G401.6 (cell line): ENCODE measurements around the gene GRIK2.
"Not testable (repeated sequence)": the region's sequence is repeated elsewhere in the genome, so short reads cannot be mapped to it uniquely, and the experiment has no call there.

Source experiments
- FAIRE-seq: peaks from 2 replicates; lab custom pipeline; 2012; peaks lifted over from hg19 to GRCh38; lab: Jason Lieb, UNC

The GRIK2 gene

GRCh38 chr6:102028176-102028575 is 634.7 kb downstream of the GRIK2 start:
- no peak for FAIRE-seq

GRCh38 chr6:102038964-102039363 is 645.5 kb downstream of the GRIK2 start:
- no peak for FAIRE-seq

GRCh38 chr6:102039441-102039840 is 645.9 kb downstream of the GRIK2 start:
- FAIRE-seq, result no peak

- FAIRE-seq, result no peak
These were observed 657.5 kb downstream of the GRIK2 start for GRCh38 chr6:102051001-102051400.

- FAIRE-seq, result no peak
These were observed 658.2 kb downstream of the GRIK2 start for GRCh38 chr6:102051720-102052119.

- FAIRE-seq, result no peak
These were observed 670.6 kb downstream of the GRIK2 start for GRCh38 chr6:102064142-102064541.

- FAIRE-seq, result no peak
These were observed 672.8 kb downstream of the GRIK2 start for GRCh38 chr6:102066301-102066700.

GRCh38 chr6:102068349-102068929 is 674.9 kb downstream of the GRIK2 start:
- no peak for FAIRE-seq

GRCh38 chr6:102075539-102075938 is 682.0 kb downstream of the GRIK2 start:
- FAIRE-seq, result no peak

GRCh38 chr6:102085257-102085656 is 691.7 kb downstream of the GRIK2 start:
- FAIRE-seq, result no peak

GRCh38 chr6:102088160-102088559 is 694.7 kb downstream of the GRIK2 start:
- FAIRE-seq, result not testable (repeated sequence)

GRCh38 chr6:102114402-102114801 is 720.9 kb downstream of the GRIK2 start:
- FAIRE-seq, result no peak

- no peak for FAIRE-seq
These were observed 722.4 kb downstream of the GRIK2 start for GRCh38 chr6:102115911-102116310.

GRCh38 chr6:102118034-102118433 is 724.5 kb downstream of the GRIK2 start:
- FAIRE-seq, result no peak
